ENCODE results near the gene KLHL41. TPM values are rescaled to one million over a fixed set of nuclear protein-coding genes. Genes with fewer than 3 reads are reported as not detected.
A peak's percentile ranks its signal among the peaks of the same experiment; 100 is the strongest.

KLHL41 gene
- total and polyA plus RNA-seq, 2 of the 13 experiments (the other 11 are each of a cell fraction or from before 2014, with no cell fraction given) = 0.07 to 0.31 TPM

GRCh38 chr2:169546756-169547155 is 37.3 kb downstream of the KLHL41 start:
- no peak overlapping the region for H3K4me2 ChIP-seq (ENCODE audit: low read depth, low read length)

GRCh38 chr2:169561364-169561763 is 51.9 kb downstream of the KLHL41 start:
- no peaks in the 10 kb centered on the region for H3K4me1 ChIP-seq (ENCODE audit: insufficient read depth, low read length)
- no peaks in the 10 kb centered on the region for H3K27me3 ChIP-seq (ENCODE audit: control insufficient read depth in 1 of 2, insufficient read depth in 2 of 2, low read length in 2 of 2)
- peaks cover 0 to 3% of the 10 kb centered on the region in 2 experiments; a peak in 1 of 5 replicates for H3K36me3 ChIP-seq (replicated peaks in 1 of 2; ENCODE audit: control insufficient read depth in 1 of 2, insufficient read depth in 2 of 2, low read length in 2 of 2)
- 98% methylated on average over 1 of the region's 1 CpG for WGBS (ENCODE audit: low lambda C conversion rate)
- H3K27ac ChIP-seq (ENCODE audit: extremely low read length, insufficient read depth, low read length) = no peak overlapping the region
- TF ChIP-seq, protein P1, sequence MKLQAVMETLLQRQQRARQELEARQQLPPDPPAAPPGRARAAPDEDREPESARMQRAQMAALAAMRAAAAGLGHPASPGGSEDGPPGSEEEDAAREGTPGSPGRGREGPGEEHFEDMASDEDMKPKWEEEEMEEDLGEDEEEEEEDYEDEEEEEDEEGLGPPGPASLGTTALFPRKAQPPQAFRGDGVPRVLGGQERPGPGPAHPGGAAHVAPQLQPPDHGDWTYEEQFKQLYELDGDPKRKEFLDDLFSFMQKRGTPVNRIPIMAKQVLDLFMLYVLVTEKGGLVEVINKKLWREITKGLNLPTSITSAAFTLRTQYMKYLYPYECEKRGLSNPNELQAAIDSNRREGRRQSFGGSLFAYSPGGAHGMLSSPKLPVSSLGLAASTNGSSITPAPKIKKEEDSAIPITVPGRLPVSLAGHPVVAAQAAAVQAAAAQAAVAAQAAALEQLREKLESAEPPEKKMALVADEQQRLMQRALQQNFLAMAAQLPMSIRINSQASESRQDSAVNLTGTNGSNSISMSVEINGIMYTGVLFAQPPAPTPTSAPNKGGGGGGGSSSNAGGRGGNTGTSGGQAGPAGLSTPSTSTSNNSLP (IDR thresholded peaks at IDR 0.05; ENCODE audit: low read depth, low read length) = peak; percentile 78; the same call in 1 of the 2 replicates
- no peak for TF ChIP-seq FUBP1 (CRISPR knock-in tag; IDR thresholded peaks at IDR 0.05; ENCODE audit: borderline replicate concordance)
- H3K9ac ChIP-seq (ENCODE audit: insufficient read depth, low read depth, low read length) = no peak overlapping the region
- DNase-seq (ENCODE audit: low spot score) = no peak
- H2AFZ ChIP-seq (ENCODE audit: low read length) = no peak overlapping the region
- H3K79me2 ChIP-seq (ENCODE audit: insufficient read depth, low read length) = no peaks in the 10 kb centered on the region
- intact Hi-C loops (cut with micrococcal nuclease; ENCODE audit: unreplicated experiment) = no loop called here
- no peak for ATAC-seq
- no TSS peak for BruUV-seq (replicated peaks)
- POLR2A ChIA-PET = no interaction called here
- no peak overlapping the region for H3K4me2 ChIP-seq (ENCODE audit: low read depth, low read length)
- H3K9me3 ChIP-seq (ENCODE audit: low read length) = no peaks in the 10 kb centered on the region
- H3K4me3 ChIP-seq (replicated peaks in 1 of 3; ENCODE audit: insufficient read depth in 1 of 3, low read depth in 2 of 3, low read length in 3 of 3) = no peak overlapping the region
- H4K20me1 ChIP-seq (ENCODE audit: insufficient read depth, low read length) = no peaks in the 10 kb centered on the region
- in situ Hi-C loops (cut with HindIII; ENCODE audit: extremely low pct_ligation_motif_present, low pct_unique_long_range_greater_than_20kb) = no loop called here
- CTCF ChIA-PET (ENCODE audit: low intra/inter-chr PET ratio, low total read pairs) = no interaction called here
- FAIRE-seq = no peak

More at GRCh38 chr2:169546756-169547155, 37.3 kb downstream of the KLHL41 start:
- DNase-seq (ENCODE audit: low spot score) = no peak
- Histone ChIP-seq H4K20me1 (ENCODE audit: insufficient read depth, low read length) (no peaks in the 10 kb centered on the region), H3K9me3 (ENCODE audit: low read length) (no peaks in the 10 kb centered on the region), H3K27me3 (ENCODE audit: control insufficient read depth in 1 of 2, insufficient read depth in 2 of 2, low read length in 2 of 2) (no peaks in the 10 kb centered on the region), H3K9ac (ENCODE audit: insufficient read depth, low read depth, low read length) (no peak overlapping the region), H3K36me3 (replicated peaks in 1 of 2; ENCODE audit: control insufficient read depth in 1 of 2, insufficient read depth in 2 of 2, low read length in 2 of 2) (peaks cover 0 to 16% of the 10 kb centered on the region in 2 experiments; a peak in 3 of 5 replicates), H3K4me1 (ENCODE audit: insufficient read depth, low read length) (no peaks in the 10 kb centered on the region), H3K27ac (ENCODE audit: extremely low read length, insufficient read depth, low read length) (no peak overlapping the region), H2AFZ (ENCODE audit: low read length) (no peak overlapping the region), H3K4me3 (replicated peaks in 1 of 3; ENCODE audit: insufficient read depth in 1 of 3, low read depth in 2 of 3, low read length in 3 of 3) (no peak overlapping the region), H3K79me2 (ENCODE audit: insufficient read depth, low read length) (no peaks in the 10 kb centered on the region)
- in situ Hi-C loops (cut with HindIII; ENCODE audit: extremely low pct_ligation_motif_present, low pct_unique_long_range_greater_than_20kb) (no loop called here), intact Hi-C loops (cut with micrococcal nuclease; ENCODE audit: unreplicated experiment) (no loop called here)
- no peak for FAIRE-seq
- ChIA-PET POLR2A (no interaction called here), CTCF (ENCODE audit: low intra/inter-chr PET ratio, low total read pairs) (no interaction called here)
- no TSS peak for BruUV-seq (replicated peaks)
- no peak for TF ChIP-seq ZNF253 (CRISPR knock-in tag; IDR thresholded peaks at IDR 0.05; ENCODE audit: borderline replicate concordance)
- TF ChIP-seq MAZ (IDR thresholded peaks at IDR 0.05; ENCODE audit: borderline replicate concordance, low read depth, low read length) = no peak
- TF ChIP-seq MAZ (CRISPR knock-in tag; IDR thresholded peaks at IDR 0.05; ENCODE audit: low read depth) = no peak
- TF ChIP-seq ZNF567 (CRISPR knock-in tag; IDR thresholded peaks at IDR 0.05; ENCODE audit: borderline replicate concordance) = no peak
- no peak for TF ChIP-seq BCL6 (CRISPR knock-in tag; IDR thresholded peaks at IDR 0.05)
- no peak for ATAC-seq
- 89% methylated on average over 2 of the region's 2 CpGs for WGBS (ENCODE audit: low lambda C conversion rate)

Measured in HepG2 (cell line).